ENCODE measurements around the gene MRPL12.

The MRPL12 gene

DNA sequence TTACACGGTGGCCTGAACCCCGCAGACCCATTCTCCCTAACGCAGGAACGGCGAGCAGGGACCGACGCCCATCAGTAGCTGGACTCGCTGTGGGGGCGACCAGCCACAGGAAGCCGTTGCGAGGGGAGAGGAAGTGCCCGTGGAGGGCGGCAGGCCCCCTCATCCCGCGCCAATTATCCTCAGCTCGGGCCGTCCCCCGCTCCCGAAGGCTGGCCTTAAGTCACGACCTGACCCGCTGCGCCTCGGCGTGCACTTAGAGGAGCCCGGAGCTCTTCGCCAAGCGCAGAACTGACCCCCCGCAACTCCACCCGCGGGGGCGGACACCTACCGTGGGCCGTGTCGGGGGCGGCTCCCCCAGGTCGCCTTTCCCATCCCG, 20.0 kb upstream of the MRPL12 start:
- DNase-seq, result no peak

DNA sequence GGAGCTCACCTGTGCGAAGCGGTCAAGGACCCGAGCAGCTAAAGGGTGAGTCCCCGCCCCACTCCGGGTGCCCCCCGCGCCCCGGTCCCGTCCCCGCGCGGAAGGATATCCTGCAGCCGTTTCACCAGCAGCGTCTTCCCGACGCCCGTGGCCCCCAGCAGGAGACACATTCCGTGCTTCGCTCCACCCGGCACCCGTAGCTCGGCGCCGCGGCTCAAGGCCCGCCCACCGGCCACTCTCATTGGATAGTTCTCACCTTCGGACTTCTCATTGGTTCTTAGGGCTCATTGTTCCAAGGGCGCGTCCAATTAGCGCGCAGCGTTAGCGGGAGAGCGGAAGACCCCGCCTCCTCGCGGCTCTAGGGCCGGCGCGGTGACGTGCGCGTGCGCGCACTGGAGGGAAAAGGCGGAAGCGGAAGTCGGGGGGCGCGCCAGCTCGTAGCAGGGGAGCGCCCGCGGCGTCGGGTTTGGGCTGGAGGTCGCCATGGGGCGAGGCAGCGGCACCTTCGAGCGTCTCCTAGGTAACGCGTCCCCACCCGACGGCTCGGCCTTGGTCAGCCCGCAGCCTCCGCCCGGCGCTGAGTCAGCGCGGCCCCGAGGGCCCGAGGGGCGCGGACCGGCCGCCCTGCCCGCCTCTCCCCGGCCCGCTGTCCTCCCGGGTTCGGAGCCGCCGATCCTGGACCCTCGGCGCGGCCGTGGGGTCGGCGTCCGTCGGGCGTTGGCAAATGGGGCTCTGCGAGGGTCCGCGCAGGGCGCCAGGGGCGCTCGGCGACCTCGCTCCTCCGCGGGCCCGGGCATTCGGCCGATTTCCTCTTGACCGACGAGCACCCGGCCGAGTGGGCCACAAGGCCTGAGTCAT, 19.4 kb upstream of the MRPL12 start, which contains the start of the genes ARL16 and HGS:
TSS of gene ARL16 (minus strand) at position 214 of the 858 bp plus-strand sequence. CDS start at position 170, 44 bp downstream.
TSS of gene HGS (plus strand) at position 428 of the 858 bp plus-strand sequence. CDS start at position 484, 56 bp downstream.
- peak; percentile 97 for DNase-seq

DNA sequence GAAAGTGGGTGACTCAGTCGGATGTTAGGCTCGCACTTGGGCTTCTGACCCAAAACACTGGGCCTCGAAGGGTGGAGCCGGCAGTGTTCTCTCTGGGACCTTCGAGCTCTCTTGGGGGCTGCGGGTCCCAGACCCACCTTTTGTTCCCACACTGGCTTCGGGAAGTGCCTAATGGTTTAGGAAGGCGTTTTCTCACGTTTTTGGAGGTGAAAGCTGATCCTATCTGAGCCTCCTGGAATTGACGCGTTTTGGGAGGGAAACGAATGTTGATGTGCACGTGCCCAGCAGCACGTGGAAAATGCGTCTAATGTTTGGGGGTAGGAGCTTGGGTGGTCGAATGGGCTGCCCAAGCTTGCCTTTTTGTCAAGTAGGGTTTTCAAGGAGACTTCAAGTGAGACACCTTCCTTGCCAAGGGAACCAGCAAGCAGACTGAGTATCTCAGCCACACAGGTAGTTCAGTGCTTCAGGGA, 18.7 kb upstream of the MRPL12 start:
- no peak for DNase-seq

DNA sequence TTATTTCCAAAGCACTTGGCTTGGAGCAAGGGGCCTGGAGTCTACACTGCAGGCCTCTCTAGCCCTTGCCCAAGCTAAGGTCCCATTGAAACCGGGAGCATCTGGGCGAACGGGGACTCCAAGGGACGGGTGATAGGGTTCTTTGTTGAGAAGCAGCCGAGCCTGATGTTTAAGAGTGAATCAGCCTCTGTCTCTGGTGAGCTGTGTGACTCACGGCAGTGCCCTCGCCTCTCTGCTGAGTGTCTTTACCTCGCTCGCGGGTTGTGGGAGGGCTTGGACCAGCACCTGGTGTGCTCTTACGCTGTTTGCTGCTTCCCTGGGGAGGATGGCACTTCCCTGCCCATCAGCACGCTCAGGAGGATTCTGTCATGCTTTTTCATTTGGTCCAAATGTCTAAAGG, 18.1 kb upstream of the MRPL12 start:
- DNase-seq, result no peak

DNA sequence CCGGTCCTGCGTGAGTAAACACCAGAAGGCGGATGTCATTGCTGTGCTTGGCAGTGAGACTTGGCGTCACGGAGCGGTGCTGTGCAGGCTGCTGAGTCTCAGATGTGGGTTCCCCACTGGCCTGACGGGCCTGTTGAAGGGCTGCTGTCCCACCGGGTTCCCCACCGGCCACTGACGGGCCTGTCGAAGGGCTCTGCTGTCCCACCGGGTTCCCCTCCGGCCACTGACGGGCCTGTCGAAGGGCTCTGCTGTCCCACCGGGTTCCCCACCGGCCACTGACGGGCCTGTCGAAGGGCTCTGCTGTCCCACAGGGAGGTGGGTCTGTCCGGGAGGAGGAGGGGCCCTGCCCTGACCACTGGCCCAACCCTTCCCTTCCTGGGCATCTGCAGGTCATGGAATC, 16.6 kb upstream of the MRPL12 start:
- DNase-seq, result no peak

DNA sequence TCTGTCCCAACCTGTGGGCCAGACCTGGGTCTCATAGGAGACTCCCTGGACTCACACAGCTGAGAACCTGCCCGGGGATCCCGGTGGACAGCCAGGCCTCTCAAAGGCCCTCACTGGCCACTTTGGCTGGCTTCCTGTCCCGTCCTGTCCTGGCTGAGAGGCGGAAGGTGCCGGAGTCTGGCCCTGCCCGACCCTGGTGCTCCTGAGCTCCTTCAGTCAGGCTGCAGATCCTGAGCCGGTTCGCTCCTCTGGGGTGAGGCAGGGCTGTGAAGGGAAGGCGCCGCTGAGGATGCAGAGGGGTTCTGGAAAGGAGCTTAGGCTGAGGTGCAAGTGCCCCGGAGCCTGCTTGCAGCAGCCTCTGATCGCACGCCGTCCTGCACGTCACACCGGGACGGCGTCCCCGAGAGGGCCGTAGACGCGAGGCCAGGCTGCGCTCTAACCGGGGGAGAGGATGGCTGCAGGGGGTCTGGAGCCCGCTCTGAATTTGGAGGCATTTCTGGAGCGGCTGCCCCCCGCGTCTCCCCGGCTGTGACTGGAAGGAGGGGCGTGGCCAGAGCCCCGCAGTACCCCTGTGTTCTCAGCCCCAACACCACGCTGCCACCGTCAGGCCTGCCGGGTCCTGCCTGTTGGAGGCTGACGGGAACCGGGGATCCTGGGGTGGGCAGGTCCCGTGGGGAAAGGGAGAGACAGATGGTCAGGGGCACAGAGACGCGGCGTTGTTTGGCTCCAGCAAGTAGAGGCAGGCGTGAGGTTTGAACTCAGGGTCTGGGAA, 15.2 kb upstream of the MRPL12 start:
- no peak for DNase-seq

DNA sequence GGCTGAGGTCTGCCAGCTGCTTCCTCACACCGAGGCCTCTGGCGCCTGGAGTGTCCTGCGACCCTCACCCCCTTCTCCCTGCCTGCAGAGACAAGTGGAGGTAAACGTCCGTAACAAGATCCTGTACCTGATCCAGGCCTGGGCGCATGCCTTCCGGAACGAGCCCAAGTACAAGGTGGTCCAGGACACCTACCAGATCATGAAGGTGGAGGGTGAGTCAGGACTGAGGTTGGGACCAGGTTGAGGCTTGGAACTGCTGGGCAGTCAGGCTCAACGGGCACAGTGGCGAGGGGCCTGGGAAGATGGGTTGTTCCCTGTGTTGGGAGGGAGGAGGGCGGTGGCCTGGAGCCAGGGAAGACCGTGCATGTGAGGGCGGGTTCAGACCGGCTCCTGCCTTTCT, 14.6 kb upstream of the MRPL12 start:
- DNase-seq, result no peak

DNA sequence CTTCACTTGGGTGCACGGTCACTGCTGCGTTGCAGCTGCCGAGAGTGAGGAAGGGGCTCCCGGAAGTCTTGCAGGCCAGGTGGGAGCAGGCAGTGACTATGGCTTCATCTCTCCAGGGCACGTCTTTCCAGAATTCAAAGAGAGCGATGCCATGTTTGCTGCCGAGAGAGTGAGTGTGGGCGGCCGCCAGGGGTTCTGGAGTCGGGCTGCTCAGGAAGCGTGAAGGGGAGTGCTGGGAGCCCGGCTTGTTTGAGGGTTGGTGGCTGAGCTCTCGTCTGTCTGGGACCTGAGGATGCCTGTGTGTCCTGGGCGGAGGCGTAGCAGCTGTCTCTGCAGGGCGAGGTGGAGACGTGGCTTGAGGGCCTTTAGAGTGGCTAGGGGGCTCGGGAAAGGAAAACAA, 13.1 kb upstream of the MRPL12 start:
- no peak for DNase-seq

DNA sequence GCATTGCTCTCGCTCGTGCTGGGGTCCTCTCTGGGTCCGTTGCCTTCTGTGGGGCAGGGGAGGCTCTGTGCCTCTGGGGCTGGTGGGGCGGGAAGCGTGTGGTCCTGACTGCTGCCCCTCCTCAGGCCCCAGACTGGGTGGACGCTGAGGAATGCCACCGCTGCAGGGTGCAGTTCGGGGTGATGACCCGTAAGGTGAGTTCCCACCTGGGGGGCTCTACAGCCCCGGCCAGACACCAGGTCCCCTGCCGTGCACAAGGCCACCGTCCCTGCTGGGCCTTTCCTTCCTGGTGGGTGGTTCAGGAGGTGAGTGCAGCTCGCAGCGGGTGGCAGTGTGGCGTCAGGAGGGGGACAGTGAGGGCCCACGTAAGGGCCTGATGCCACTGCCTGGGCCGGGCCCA, 12.6 kb upstream of the MRPL12 start:
- DNase-seq, result no peak

DNA sequence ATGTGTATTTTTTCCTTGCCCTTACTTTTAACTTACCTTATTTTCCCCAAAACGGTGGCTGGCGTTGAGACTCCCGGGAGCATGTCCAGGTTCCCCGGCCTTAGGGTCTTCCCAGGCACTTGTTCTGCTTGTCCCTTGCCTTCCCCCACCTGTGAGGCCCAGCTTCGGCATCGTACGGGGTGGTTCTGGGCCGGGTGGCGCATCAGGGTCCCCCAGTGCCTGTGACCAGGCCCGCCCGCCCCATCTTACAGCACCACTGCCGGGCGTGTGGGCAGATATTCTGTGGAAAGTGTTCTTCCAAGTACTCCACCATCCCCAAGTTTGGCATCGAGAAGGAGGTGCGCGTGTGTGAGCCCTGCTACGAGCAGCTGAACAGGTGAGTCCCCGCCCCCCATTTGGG, 12.0 kb upstream of the MRPL12 start:
- DNase-seq, result no peak

DNA sequence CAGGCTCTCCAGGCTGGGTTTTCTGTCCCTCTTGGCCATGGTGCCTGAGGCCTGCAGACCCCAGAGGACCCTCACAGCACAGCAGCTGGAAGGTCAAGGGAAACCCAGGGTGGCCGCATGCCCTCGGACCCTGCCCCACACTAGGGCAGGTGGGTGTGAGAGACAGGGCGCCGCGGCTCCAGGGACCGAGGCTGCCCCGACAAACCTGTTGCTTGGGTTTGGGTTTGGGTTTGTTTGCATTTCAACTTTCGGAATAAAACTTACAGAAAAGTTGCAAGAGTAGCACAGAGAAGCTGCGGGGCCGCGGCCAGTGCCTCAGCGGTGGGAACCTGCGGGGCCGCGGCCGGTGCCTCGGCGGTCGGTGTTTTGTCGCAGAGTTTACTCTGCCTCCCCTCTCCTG, 11.6 kb upstream of the MRPL12 start:
- no peak for DNase-seq

DNA sequence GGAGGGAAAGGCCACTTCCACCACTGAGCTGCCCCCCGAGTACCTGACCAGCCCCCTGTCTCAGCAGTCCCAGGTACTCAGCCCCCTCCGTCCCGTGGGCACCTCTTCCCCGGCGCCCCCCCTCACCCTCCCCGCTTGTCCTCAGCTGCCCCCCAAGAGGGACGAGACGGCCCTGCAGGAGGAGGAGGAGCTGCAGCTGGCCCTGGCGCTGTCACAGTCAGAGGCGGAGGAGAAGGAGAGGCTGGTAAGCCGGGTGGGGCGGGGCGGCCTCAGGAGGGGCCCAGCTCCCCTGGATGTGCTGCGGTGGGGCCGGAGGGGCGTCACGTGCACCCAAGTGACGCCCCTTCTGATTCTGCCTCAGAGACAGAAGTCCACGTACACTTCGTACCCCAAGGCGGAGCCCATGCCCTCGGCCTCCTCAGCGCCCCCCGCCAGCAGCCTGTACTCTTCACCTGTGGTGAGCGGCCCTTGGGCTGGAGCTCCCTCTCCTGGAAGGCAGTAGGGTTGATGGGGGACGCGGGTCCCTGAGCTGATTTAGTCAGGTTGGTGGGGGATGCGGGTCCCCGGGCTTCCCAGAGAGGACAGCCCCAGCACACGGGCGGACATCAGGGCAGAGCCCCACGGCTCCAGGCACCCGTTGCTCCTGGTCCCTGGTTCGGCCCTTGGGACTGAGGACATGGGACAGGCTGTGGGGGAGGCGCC, 9.5 kb upstream of the MRPL12 start:
- no peak for DNase-seq

DNA sequence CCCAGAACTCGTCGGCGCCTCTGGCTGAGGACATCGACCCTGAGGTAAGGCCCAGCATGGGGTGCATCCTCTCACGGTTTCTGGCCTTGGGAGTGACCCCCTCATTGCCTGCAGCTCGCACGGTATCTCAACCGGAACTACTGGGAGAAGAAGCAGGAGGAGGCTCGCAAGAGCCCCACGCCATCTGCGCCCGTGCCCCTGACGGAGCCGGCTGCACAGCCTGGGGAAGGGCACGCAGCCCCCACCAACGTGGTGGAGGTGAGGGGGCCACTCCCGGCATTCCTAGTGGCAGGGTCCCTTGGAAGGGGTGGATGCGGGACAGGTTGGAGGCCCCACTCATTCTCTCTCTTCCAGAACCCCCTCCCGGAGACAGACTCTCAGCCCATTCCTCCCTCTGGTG, 8.4 kb upstream of the MRPL12 start:
- no peak for DNase-seq

DNA sequence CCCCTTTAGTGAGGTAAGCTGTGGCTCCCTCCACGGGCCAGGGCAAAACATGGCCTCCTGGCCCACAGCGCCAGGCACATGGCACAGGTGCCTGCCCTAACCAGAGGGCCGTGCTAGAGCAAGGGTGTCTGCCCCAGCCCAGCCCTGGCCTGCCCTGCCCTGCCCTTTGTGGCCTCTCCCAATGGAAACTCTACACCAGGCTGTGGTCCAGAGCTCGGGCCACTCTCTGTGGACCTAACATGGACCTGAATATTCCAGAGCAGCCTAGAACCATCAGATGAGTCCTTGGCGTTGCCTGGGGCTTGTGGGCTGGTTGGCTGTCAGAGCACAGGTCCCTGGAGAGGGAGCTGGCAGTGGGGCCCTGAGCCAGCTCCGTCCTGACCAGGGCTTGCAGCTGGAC, 8.0 kb upstream of the MRPL12 start:
- DNase-seq, result no peak

DNA sequence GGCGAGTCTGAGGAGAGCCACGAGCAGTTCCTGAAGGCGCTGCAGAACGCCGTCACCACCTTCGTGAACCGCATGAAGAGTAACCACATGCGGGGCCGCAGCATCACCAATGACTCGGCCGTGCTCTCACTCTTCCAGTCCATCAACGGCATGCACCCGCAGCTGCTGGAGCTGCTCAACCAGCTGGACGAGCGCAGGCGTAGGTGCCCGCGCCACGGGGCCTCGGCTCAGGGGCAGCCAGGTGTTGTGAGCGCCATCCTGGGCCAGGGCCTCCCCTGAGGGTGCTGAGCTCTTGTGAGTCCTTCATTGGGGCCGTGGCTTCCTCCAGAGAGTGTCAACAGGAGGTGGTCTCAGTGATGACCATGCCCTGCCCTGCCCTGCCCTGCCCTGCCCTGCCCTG, 7.4 kb upstream of the MRPL12 start:
- DNase-seq, result no peak

DNA sequence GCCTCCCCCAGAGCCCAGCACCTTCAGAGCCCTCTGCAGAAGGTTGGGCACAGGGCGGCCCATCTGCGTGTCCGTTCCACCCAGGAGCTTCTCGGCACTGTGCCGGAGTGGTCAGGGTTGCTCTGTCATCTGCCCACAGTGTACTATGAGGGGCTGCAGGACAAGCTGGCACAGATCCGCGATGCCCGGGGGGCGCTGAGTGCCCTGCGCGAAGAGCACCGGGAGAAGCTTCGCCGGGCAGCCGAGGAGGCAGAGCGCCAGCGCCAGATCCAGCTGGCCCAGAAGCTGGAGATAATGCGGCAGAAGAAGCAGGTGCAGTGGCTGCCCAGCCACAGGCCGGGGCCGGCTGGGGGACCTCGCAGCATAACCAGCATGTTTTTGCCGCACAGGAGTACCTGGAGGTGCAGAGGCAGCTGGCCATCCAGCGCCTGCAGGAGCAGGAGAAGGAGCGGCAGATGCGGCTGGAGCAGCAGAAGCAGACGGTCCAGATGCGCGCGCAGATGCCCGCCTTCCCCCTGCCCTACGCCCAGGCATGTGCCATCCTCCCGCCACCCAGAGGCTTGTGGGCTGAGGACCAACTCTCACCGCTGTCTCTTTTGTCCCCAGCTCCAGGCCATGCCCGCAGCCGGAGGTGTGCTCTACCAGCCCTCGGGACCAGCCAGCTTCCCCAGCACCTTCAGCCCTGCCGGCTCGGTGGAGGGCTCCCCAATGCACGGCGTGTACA, 6.8 kb upstream of the MRPL12 start:
- DNase-seq, result no peak

DNA sequence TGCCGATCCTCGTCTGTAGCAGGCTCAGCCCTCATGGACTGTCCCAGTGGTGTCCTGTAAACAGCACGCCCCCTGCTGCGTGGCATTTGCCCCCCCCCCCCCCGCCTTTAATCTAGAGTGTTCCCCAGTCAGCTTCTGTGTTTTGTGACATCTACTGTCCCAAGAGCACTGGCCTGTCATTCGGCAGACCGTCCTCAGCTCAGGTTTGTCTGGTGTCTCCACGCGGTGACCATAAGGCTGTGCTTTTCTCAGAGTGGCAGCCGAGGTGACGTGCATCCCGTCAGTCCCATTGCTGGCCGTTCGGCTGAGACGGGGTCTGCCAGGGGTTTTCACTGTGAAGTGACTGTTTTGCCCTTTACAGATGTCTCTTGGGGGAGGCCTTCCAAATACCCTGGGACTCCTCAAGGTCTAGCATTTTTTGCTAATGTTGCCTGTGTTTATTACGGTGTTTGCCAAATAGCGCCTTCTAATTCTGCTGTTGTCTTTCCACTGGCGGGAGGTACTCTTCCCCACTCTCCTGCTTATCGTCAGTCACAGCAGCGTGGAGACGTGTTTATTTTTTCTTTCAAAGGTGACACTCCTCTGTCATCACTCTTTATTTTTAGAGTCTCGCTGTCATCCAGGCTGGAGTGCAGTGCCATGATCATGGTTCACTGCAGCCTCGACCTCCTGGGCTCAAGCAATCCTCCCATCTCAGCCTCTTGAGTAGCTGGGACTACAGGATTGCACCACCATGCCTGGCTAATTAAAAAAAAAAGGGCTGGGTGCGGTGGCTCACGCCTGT, 5.7 kb upstream of the MRPL12 start:
- no peak for DNase-seq

DNA sequence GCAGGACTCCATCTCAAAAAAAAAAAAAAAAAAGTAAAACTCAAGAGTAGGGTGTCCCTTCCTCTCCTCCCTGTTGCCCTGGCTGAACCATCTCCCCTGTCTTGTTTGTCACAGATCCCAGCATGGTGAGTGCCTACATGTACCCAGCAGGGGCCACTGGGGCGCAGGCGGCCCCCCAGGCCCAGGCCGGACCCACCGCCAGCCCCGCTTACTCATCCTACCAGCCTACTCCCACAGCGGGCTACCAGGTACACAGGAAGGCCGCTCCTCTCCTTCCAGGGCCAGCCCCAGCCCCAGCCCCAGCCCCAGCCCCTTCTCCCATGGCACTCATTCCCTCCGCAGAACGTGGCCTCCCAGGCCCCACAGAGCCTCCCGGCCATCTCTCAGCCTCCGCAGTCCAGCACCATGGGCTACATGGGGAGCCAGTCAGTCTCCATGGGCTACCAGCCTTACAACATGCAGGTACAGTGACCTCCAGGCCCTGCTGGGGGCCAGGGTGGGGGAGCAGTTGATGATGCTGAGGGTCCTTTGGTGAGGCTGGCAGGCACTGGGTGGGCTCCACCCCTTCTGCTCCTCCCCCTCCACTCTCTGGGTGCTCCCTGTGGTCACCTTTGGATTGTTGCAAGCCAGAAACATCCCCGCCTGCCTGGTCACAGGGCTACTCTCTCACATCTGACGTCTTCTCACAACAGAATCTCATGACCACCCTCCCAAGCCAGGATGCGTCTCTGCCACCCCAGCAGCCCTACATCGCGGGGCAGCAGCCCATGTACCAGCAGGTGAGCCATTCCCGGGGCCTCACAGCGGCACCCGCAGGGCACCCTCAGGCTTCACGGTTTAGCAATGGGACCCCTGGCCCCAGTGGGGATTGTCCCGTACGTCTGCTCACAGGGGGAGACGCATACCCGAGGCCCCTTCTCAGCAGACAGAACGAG, 2.5 kb upstream of the MRPL12 start:
- no peak for DNase-seq

DNA sequence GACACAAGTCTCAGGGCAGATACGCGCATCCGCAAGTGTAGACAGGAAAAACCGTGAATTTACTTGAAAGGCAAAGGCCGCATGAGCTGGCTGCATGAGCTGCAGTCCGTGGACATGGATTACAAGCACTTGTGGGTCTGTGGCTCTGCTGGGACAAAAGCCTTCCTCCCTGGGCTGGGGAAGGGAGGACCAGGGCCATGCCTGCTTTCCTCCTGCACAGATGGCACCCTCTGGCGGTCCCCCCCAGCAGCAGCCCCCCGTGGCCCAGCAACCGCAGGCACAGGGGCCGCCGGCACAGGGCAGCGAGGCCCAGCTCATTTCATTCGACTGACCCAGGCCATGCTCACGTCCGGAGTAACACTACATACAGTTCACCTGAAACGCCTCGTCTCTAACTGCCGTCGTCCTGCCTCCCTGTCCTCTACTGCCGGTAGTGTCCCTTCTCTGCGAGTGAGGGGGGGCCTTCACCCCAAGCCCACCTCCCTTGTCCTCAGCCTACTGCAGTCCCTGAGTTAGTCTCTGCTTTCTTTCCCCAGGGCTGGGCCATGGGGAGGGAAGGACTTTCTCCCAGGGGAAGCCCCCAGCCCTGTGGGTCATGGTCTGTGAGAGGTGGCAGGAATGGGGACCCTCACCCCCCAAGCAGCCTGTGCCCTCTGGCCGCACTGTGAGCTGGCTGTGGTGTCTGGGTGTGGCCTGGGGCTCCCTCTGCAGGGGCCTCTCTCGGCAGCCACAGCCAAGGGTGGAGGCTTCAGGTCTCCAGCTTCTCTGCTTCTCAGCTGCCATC, 1.7 kb upstream of the MRPL12 start:
- DNase-seq, result no peak

Measured in NCI-H1105 (cell line).